HepG2 (cell line): Measurements from ENCODE around the gene ATP2A3. TPM values are rescaled to one million over a fixed set of nuclear protein-coding genes. Genes with fewer than 3 reads are reported as not detected.

Experiments used
- ATAC-seq: fragments of 200-7000 bp; cut with Tn5 transposase; 3 replicates; pipeline ENCODE4 v1.9.1; 2020; ENCODE audit warnings: mild to moderate bottlenecking, moderate library complexity
- BruUV-seq: library from RNA; stranded (reverse); fragments of 400-500 nt; replicated peaks from 2 replicates; lab custom pipeline; 2021; lab: Mats Ljungman, UMichigan
- CTCF ChIA-PET: fragments of 300-600 bp; formaldehyde crosslinking; extraction: SDS; loops from one replicate; lab custom pipeline; 2021; ENCODE audit warnings: low total read pairs, inconsistent platforms, low intra/inter-chr PET ratio; lab: Yijun Ruan, JAX
- POLR2A ChIA-PET: fragments of 350-600 bp; sonication (Branson Sonifier 250); formaldehyde crosslinking; loops from one replicate; lab custom pipeline; 2020; ENCODE audit warnings: antibody characterized with exemption, inconsistent platforms; lab: Yijun Ruan, JAX
- DNase-seq: peaks from one replicate; pipeline ENCODE4 v3.0.0-alpha.2; 2015; ENCODE audit warnings: low spot score
- FAIRE-seq: peaks from 3 replicates; lab custom pipeline; 2011; peaks lifted over from hg19 to GRCh38; lab: Jason Lieb, UNC
- H2AFZ ChIP-seq: one replicate; pipeline ENCODE4 v1.6.1; 2011; ENCODE audit warnings: low read length, inconsistent platforms
- H3K27ac ChIP-seq: fragments of 300-600 bp; 3 replicates; pipeline ENCODE4 v1.8.0; 2011; ENCODE audit warnings: mixed run types, mild to moderate bottlenecking, mixed read lengths, low read length, inconsistent platforms; ENCODE audit not compliant: insufficient read depth; ENCODE audit errors: extremely low read length
- H3K27me3 ChIP-seq, 2 experiments: fragments of 200-600 bp in 1 of 2; 2 replicates in 1 of 2; 3 replicates in 1 of 2; pipeline versions ENCODE4 v1.6.0 to v1.8.0; 2011; ENCODE audit warnings: low read length in 2 of 2, mild to moderate bottlenecking in 2 of 2, moderate library complexity in 2 of 2, inconsistent platforms in 1 of 2; ENCODE audit not compliant: insufficient read depth in 2 of 2, control insufficient read depth in 1 of 2
- H3K36me3 ChIP-seq, 2 experiments: fragments of 200-600 bp in 1 of 2; replicated peaks in 1 of 2; 2 replicates in 1 of 2; 3 replicates in 1 of 2; pipeline versions ENCODE4 v1.5.1 to v1.8.0; 2011; ENCODE audit warnings: low read length in 2 of 2, inconsistent platforms in 1 of 2; ENCODE audit not compliant: insufficient read depth in 2 of 2, control insufficient read depth in 1 of 2
- H3K4me1 ChIP-seq: 2 replicates; pipeline ENCODE4 v1.5.1; 2012; ENCODE audit warnings: low read length, inconsistent platforms; ENCODE audit not compliant: insufficient read depth
- H3K4me2 ChIP-seq: 2 replicates; pipeline ENCODE4 v1.6.0; 2011; ENCODE audit warnings: low read depth, low read length, inconsistent platforms
- H3K4me3 ChIP-seq, 3 experiments: fragments of 200-600 bp in 1 of 3; sonication (generic), shearing (Covaris generic) in 1 of 3; replicated peaks in 1 of 3; 2 replicates each; pipeline ENCODE4 v1.5.1; 2011 to 2016; ENCODE audit warnings: low read length in 3 of 3, inconsistent platforms in 2 of 3, low read depth in 2 of 3, mild to moderate bottlenecking in 2 of 3, control low read depth in 1 of 3, mixed read lengths in 1 of 3; ENCODE audit not compliant: insufficient read depth in 1 of 3
- H3K79me2 ChIP-seq: one replicate; pipeline ENCODE4 v1.6.1; 2011; ENCODE audit warnings: low read length, inconsistent platforms; ENCODE audit not compliant: insufficient read depth
- H3K9ac ChIP-seq: 2 replicates; pipeline ENCODE4 v1.6.0; 2011; ENCODE audit warnings: mild to moderate bottlenecking, low read depth, low read length, inconsistent platforms; ENCODE audit not compliant: insufficient read depth
- H3K9me3 ChIP-seq: 2 replicates; pipeline ENCODE4 v1.5.1; 2012; ENCODE audit warnings: mild to moderate bottlenecking, low read length
- H4K20me1 ChIP-seq: 2 replicates; pipeline ENCODE4 v1.6.0; 2011; ENCODE audit warnings: inconsistent platforms, mild to moderate bottlenecking, low read length, moderate library complexity; ENCODE audit not compliant: insufficient read depth
- CTCF ChIP-seq: sonication (generic); formaldehyde crosslinking; IDR thresholded peaks from 2 replicates; pipeline ENCODE4 v1.5.0; 2020; ENCODE audit warnings: mild to moderate bottlenecking, missing genetic modification reagents, moderate library complexity
- GPBP1L1 ChIP-seq: sonication (generic); formaldehyde crosslinking; IDR thresholded peaks from 2 replicates; pipeline ENCODE4 v1.5.0; 2020; ENCODE audit warnings: mild to moderate bottlenecking, missing genetic modification reagents
- PREB ChIP-seq: sonication (generic); formaldehyde crosslinking; IDR thresholded peaks from 2 replicates; pipeline ENCODE4 v1.4.0; 2020; ENCODE audit warnings: missing genetic modification reagents
- SALL2 ChIP-seq: sonication (generic); formaldehyde crosslinking; IDR thresholded peaks from 2 replicates; pipeline ENCODE4 v1.8.1; 2023; ENCODE audit warnings: mild to moderate bottlenecking, missing genetic modification reagents, inconsistent platforms
- SRSF4 ChIP-seq: fragments of 200-400 bp; formaldehyde crosslinking; IDR thresholded peaks from one replicate; pipeline ENCODE4 v1.6.1; 2018; ENCODE audit warnings: mild to moderate bottlenecking, low read depth, low read length, moderate library complexity; ENCODE audit not compliant: poor library complexity, severe bottlenecking
- XBP1 ChIP-seq: sonication (generic); formaldehyde crosslinking; IDR thresholded peaks from 2 replicates; pipeline ENCODE4 v1.5.0; 2020; ENCODE audit warnings: missing genetic modification reagents
- ZNF556 ChIP-seq: sonication (generic); formaldehyde crosslinking; IDR thresholded peaks from 2 replicates; pipeline ENCODE4 v1.4.0; 2020; ENCODE audit warnings: mild to moderate bottlenecking, missing genetic modification reagents, borderline replicate concordance
- WGBS: methylation state at CpG from one replicate; pipeline ENCODE4 v1.1.6; 2017; ENCODE audit warnings: low lambda C conversion rate; 5-methylcytosine and 5-hydroxymethylcytosine counted together
- in situ Hi-C: cut with HindIII; loops from 2 replicates; pipeline ENCODE4 v1.10.0; 2017; ENCODE audit warnings: low pct_unique_long_range_greater_than_20kb; ENCODE audit not compliant: extremely low pct_ligation_motif_present
- intact Hi-C: fragments of 100-400 bp; cut with micrococcal nuclease; formaldehyde crosslinking; loops from one replicate; pipeline ENCODE4 v1.10.0; 2022; ENCODE audit not compliant: unreplicated experiment
- polyA plus RNA-seq, 8 experiments: library from polyadenylated mRNA; depleted of rRNA in 3 of 8; stranded (reverse) in 7 of 8; unstranded in 1 of 8; fragments of >200 nt; fragmentation: Illumina TruSeq in 4 of 8; extraction: Trizol in 4 of 8; gene quantifications; 2 replicates each; pipeline versions ENCODE4 v1.2.1 to v1.2.3, GENCODE V29; 2011 to 2016; ENCODE audit warnings: low read depth in 4 of 8, missing spikeins in 1 of 8, mixed read lengths in 1 of 8; ENCODE audit not compliant: insufficient read depth in 1 of 8
- total RNA-seq, 5 experiments: library from RNA; depleted of rRNA; stranded (reverse); fragments of >200 nt; fragmentation: Illumina TruSeq; extraction: Trizol; gene quantifications; 2 replicates each; pipeline ENCODE4 v1.2.3, GENCODE V29; 2016; ENCODE audit warnings: low read depth in 1 of 5

The ATP2A3 gene
- total and polyA plus RNA-seq, 2 of the 13 experiments (the other 11 are each of a cell fraction or from before 2014, with no cell fraction given) = 0.07 TPM; not detected in 1

- TF ChIP-seq CTCF (CRISPR knock-in tag) = peak; percentile 50
- no peak for TF ChIP-seq ZNF556 (CRISPR knock-in tag)
- TF ChIP-seq PREB (CRISPR knock-in tag) = no peak
- no peak for TF ChIP-seq XBP1 (CRISPR knock-in tag)
Observed at GRCh38 chr17:3965118-3965800, 1.0 kb upstream of the ATP2A3 start (continued).

- no peaks in the 10 kb centered on the region for H3K79me2 ChIP-seq
- 74% methylated on average over 21 of the region's 64 CpGs for WGBS
- no peaks in the 10 kb centered on the region for H3K9me3 ChIP-seq
- no peak overlapping the region for H3K9ac ChIP-seq
- H3K4me3 ChIP-seq = no peak overlapping the region
- no peaks in the 10 kb centered on the region for H3K36me3 ChIP-seq
- no peaks in the 10 kb centered on the region for H4K20me1 ChIP-seq
- no peak for DNase-seq
- no peak overlapping the region for H3K27ac ChIP-seq
- ATAC-seq = no peak
- CTCF ChIA-PET = no interaction called here
- TF ChIP-seq SRSF4 (no peak), SALL2 (CRISPR knock-in tag) (no peak), GPBP1L1 (no peak)
- POLR2A ChIA-PET = no interaction called here
- H3K27me3 ChIP-seq = peaks cover 4 to 67% of the 10 kb centered on the region in 2 experiments
- no TSS peak for BruUV-seq
- no peak overlapping the region for H2AFZ ChIP-seq
- in situ Hi-C loops (no loop called here), intact Hi-C loops (no loop called here)
- no peak for FAIRE-seq
- H3K4me1 ChIP-seq = peaks cover 42% of the 10 kb centered on the region
- no peak overlapping the region for H3K4me2 ChIP-seq
Observed at GRCh38 chr17:3963237-3964201, 718 bp downstream of the ATP2A3 start.
